Effector memory CD4-positive, alpha-beta T cell (primary cell): ENCODE results near the gene KLHDC8A.

Source experiments
- DNase-seq, 3 donors: peaks; one replicate each; pipeline ENCODE4 v3.0.0-alpha.2; 2020
- H3K27ac ChIP-seq: 2 replicates; pipeline ENCODE4 v1.7.0; 2013; ENCODE audit warnings: mild to moderate bottlenecking, low read length, moderate library complexity; ENCODE audit not compliant: insufficient read depth, poor library complexity, severe bottlenecking
- H3K27me3 ChIP-seq: replicated peaks from 2 replicates; pipeline ENCODE4 v1.7.0; 2013; ENCODE audit warnings: mild to moderate bottlenecking, low read length; ENCODE audit not compliant: insufficient read depth, control insufficient read depth, poor library complexity, severe bottlenecking
- H3K36me3 ChIP-seq: 2 replicates; pipeline ENCODE4 v1.7.0; 2013; ENCODE audit warnings: mild to moderate bottlenecking, low read length, moderate library complexity; ENCODE audit not compliant: control insufficient read depth, insufficient read depth
- H3K4me1 ChIP-seq: 2 replicates; pipeline ENCODE4 v1.7.0; 2013; ENCODE audit warnings: low read length, mild to moderate bottlenecking; ENCODE audit not compliant: control insufficient read depth, insufficient read depth, poor library complexity, severe bottlenecking
- H3K4me3 ChIP-seq: 2 replicates; pipeline ENCODE4 v1.7.0; 2013; ENCODE audit warnings: low read length, low read depth, mild to moderate bottlenecking; ENCODE audit not compliant: insufficient read depth, poor library complexity, severe bottlenecking
- H3K9me3 ChIP-seq: 2 replicates; pipeline ENCODE4 v1.7.0; 2013; ENCODE audit warnings: mild to moderate bottlenecking, low read length, moderate library complexity; ENCODE audit not compliant: control insufficient read depth

The KLHDC8A gene

GRCh38 chr1:205332015-205332791, 24.5 kb downstream of the KLHDC8A start:
- no peaks in the 10 kb centered on the region for H3K27me3 ChIP-seq
- no peak overlapping the region for H3K4me3 ChIP-seq
- no peaks in the 10 kb centered on the region for H3K4me1 ChIP-seq
- H3K36me3 ChIP-seq = no peaks in the 10 kb centered on the region
- H3K27ac ChIP-seq = no peak overlapping the region
- no peak for DNase-seq
- no peaks in the 10 kb centered on the region for H3K9me3 ChIP-seq

GRCh38 chr1:205330150-205330549, 26.6 kb downstream of the KLHDC8A start:
- no peak overlapping the region for H3K27ac ChIP-seq

GRCh38 chr1:205329719-205330118, 27.0 kb downstream of the KLHDC8A start:
- no peak overlapping the region for H3K4me3 ChIP-seq

More at GRCh38 chr1:205330150-205330549, 26.6 kb downstream of the KLHDC8A start:
- Histone ChIP-seq H3K9me3 (no peaks in the 10 kb centered on the region), H3K4me3 (no peak overlapping the region), H3K27me3 (no peaks in the 10 kb centered on the region), H3K4me1 (peaks cover 2% of the 10 kb centered on the region), H3K36me3 (no peaks in the 10 kb centered on the region)
- no peak for DNase-seq

GRCh38 chr1:205328476-205328875, 28.2 kb downstream of the KLHDC8A start:
- DNase-seq = no peak

More at GRCh38 chr1:205329719-205330118, 27.0 kb downstream of the KLHDC8A start:
- Histone ChIP-seq H3K9me3 (no peaks in the 10 kb centered on the region), H3K27me3 (no peaks in the 10 kb centered on the region), H3K4me1 (peaks cover 5% of the 10 kb centered on the region), H3K27ac (no peak overlapping the region), H3K36me3 (no peaks in the 10 kb centered on the region)
- no peak for DNase-seq

DNA sequence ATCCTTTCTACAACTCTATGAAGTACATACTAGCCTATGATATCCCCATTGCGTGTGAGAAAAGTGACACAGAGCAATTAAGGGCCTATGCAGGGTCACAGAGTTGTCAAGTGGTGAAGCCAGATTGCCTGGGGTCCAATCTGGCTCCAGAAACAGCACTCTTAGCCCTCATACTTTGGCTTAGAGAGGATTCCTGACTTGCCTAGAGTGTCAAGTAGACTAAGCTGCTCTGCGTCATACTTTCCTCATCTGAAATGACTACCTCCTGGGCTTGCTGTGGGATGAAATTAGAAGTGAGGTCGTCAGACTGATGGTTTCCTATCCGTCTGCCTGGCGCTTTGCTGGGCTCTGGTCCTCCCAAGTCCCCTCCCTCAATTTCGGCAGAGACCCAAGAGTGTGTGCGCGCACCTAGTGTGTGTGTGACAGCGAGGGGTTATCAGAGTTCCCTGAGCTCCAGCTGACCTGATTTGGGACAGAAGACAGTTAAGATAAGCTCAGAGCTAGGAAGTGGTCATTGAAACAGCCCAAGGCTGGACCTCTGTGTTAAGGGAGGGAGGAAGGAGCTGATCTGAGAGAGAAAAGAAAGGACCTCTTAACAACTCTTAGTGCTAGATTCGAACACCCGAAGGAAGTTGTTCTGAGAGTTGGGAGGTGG, 29.8 kb downstream of the KLHDC8A start:
- no peaks in the 10 kb centered on the region for H3K27me3 ChIP-seq
- no peak overlapping the region for H3K4me3 ChIP-seq
- no peaks in the 10 kb centered on the region for H3K9me3 ChIP-seq
- DNase-seq = no peak
- H3K27ac ChIP-seq = no peak overlapping the region
- peaks cover 8% of the 10 kb centered on the region for H3K4me1 ChIP-seq
- no peaks in the 10 kb centered on the region for H3K36me3 ChIP-seq

More at GRCh38 chr1:205328476-205328875, 28.2 kb downstream of the KLHDC8A start:
- no peak overlapping the region for H3K4me3 ChIP-seq
- no peaks in the 10 kb centered on the region for H3K27me3 ChIP-seq
- peaks cover 5% of the 10 kb centered on the region for H3K4me1 ChIP-seq
- H3K9me3 ChIP-seq = no peaks in the 10 kb centered on the region
- H3K36me3 ChIP-seq = no peaks in the 10 kb centered on the region
- no peak overlapping the region for H3K27ac ChIP-seq

DNA sequence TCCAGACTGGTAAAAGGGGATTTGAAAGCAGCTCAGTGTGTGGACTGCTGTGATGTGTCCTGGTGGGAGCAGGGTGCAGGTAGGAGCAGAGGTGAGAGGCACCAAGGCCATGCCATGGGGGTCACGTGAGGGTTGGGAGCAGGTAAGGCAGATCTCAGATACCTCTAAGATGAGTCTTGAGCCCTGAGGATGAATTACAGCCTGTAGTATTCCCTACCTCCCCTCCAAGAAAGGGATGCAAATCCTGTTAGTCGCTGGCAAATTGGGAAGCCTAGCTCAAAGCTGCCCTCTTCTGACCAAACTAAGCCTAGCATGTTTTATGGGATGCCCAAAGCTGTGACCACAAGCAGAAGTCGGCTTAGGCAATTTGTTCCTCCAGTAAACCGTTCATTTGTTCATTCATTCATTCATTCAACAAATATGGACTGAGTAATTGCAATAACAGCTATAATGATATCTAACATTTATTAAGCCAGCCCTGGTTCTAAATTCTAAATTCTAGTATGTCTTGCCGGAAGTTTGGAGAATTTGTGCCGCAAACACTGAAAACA, 31.3 kb downstream of the KLHDC8A start:
- Histone ChIP-seq H3K4me1 (peaks cover 10% of the 10 kb centered on the region), H3K27ac (no peak overlapping the region), H3K27me3 (no peaks in the 10 kb centered on the region), H3K9me3 (no peaks in the 10 kb centered on the region), H3K36me3 (no peaks in the 10 kb centered on the region), H3K4me3 (no peak overlapping the region)
- DNase-seq = peak in 2 of 3 donors; percentile 20 to 41

- no peak for DNase-seq
- Histone ChIP-seq H3K27ac (no peak overlapping the region), H3K27me3 (no peaks in the 10 kb centered on the region), H3K4me1 (peaks cover 12% of the 10 kb centered on the region), H3K9me3 (no peaks in the 10 kb centered on the region), H3K36me3 (no peaks in the 10 kb centered on the region), H3K4me3 (no peak overlapping the region)
Measured at GRCh38 chr1:205324781-205325180, 31.9 kb downstream of the KLHDC8A start.

- Histone ChIP-seq H3K4me3 (no peak overlapping the region), H3K4me1 (peaks cover 21% of the 10 kb centered on the region), H3K27ac (no peak overlapping the region), H3K27me3 (no peaks in the 10 kb centered on the region), H3K36me3 (no peaks in the 10 kb centered on the region), H3K9me3 (no peaks in the 10 kb centered on the region)
- DNase-seq = no peak
Measured at GRCh38 chr1:205323794-205324193, 32.9 kb downstream of the KLHDC8A start.

DNA sequence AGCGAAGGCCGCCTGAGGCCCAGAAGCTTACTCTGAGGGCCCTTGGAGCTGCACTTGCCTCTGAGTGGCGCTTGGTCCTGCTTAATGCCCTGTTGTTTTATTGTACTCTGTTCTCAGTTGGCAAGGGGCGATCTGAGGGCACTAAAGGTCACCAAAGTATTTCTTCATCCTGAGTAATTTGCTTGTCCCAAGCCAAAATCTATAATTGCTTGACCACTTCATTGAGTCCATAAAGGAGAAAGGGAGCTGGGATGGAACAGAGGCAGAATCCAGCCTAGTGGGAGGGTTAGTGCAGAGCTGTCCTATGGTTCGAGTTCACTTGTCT, 34.8 kb downstream of the KLHDC8A start:
- Histone ChIP-seq H3K4me3 (peak overlapping the region; percentile 94), H3K9me3 (no peaks in the 10 kb centered on the region), H3K36me3 (no peaks in the 10 kb centered on the region), H3K4me1 (peaks cover 40% of the 10 kb centered on the region), H3K27ac (peak overlapping the region; percentile 78), H3K27me3 (no peaks in the 10 kb centered on the region)
- no peak for DNase-seq
